AG09309 (cell line): ENCODE measurements around the gene GP5.
A peak's percentile ranks its signal among the peaks of the same experiment; 100 is the strongest.

Source experiments
- DNase-seq: peaks from one replicate; pipeline ENCODE4 v3.0.0-alpha.2; 2010; ENCODE audit warnings: low read depth
- H3K4me3 ChIP-seq: 2 replicates; pipeline ENCODE4 v1.5.1; 2011; ENCODE audit warnings: mild to moderate bottlenecking, low read depth, low read length, moderate library complexity; ENCODE audit not compliant: control insufficient read depth
- CTCF ChIP-seq: IDR thresholded peaks from 2 replicates; pipeline ENCODE4 v1.5.1; 2011; ENCODE audit warnings: mild to moderate bottlenecking, low read depth, low read length, inconsistent platforms; ENCODE audit not compliant: insufficient read depth, control insufficient read depth; ENCODE audit errors: missing control alignments

The GP5 gene

DNA sequence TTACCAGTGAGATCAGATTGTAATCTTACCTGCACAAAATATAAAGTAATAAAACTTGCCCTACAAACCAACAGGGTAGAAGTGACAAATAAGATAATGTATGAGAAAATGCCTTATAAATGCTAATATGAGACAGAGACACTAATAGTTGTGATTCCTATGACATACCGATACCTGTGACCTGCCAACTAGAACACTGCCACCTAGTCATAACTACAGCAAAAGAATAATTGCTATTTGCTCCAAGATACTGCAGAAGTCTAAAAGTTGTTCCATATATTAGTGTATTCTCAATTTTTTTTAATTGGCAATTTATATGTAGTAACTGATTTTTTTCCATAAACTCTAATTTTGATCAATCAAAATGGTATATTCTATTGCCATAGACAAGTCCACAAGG, 25.3 kb upstream of the GP5 start:
- DNase-seq, result no peak
- TF ChIP-seq CTCF, result no peak
- H3K4me3 ChIP-seq, result no peak overlapping the region

DNA sequence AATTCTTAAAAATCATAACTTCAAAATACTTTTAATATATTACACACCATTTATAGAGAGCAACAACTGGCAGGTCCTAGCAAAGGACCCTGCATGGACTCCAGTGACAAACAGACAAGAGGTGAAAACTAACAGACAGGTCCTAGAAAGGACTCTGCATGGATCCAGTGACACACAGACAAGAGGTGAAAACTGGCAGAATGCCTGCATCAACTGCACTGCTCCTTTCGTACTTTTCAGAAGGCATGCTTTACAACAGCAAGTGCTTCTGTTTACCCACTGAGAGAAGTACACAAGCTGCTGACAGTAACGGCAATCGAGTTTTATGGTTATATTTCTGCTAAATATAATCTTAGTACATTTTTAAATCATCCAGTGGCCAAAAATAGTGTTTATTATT, 24.3 kb upstream of the GP5 start:
- no peak for TF ChIP-seq CTCF
- DNase-seq, result no peak
- H3K4me3 ChIP-seq, result no peak overlapping the region

- DNase-seq, result no peak
- TF ChIP-seq CTCF, result no peak
- no peak overlapping the region for H3K4me3 ChIP-seq
These were observed 23.1 kb upstream of the GP5 start for GRCh38 chr3:194422188-194422587.

DNA sequence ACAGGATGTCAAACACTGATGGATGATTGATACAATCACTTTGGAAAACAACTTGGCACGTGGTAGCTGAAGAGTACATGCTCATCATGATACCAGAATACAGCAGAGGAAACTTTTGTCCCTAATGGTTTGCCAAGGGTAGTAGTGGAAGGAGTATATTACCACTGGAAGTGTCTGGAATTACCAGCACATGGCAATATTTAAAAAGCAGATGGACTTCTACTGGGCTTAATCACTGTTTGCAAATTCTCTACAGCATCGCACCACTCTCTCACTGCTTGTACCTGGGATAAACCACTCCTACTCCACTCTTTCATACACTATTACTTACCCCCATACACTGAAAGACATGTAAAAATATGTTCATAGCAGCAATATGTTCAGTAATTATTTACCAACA, 19.6 kb upstream of the GP5 start:
- no peak overlapping the region for H3K4me3 ChIP-seq
- no peak for TF ChIP-seq CTCF
- DNase-seq, result no peak

DNA sequence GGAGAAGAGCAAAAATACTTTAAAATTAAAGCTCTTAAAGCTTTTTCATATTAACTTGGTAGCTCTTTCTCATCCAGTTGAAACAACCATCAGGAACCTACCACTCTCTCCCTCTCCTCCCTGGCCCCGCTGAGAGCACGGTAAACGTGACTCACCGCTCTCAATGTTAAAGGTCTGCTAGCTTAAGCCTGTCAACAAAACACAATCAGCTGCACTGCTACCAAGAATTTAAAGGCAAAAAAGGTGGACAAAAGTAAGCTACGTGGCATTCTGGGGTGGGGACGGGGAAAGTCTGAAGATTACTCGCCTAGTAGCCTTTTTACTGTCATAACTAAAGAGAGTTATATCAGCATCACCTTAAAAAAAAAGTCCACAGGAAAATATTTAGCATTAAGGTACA, 8.4 kb upstream of the GP5 start:
- TF ChIP-seq CTCF, result no peak
- DNase-seq, result no peak

DNA sequence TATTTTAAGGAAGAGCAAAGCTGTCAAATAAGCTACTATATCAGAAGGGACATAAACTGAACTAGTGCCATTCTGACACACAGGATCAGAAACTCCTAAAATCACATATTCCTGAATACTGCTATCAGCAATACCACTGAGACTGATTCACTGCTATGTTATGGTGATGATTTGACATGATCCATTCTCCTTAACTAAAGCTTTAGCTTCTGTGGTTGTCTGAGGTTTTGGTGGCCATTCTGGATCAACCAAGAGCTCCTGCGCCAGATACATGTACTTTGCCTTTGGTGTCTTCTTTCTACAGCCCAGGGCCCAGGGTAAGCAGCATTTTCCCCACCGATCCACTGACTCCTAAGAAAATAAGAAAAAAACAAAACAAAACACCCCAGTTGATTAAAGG, 6.7 kb upstream of the GP5 start:
- H3K4me3 ChIP-seq, result no peak overlapping the region
- no peak for TF ChIP-seq CTCF
- DNase-seq, result no peak

More for the DNA sequence above, 8.4 kb upstream of the GP5 start:
- H3K4me3 ChIP-seq, result no peak overlapping the region

DNA sequence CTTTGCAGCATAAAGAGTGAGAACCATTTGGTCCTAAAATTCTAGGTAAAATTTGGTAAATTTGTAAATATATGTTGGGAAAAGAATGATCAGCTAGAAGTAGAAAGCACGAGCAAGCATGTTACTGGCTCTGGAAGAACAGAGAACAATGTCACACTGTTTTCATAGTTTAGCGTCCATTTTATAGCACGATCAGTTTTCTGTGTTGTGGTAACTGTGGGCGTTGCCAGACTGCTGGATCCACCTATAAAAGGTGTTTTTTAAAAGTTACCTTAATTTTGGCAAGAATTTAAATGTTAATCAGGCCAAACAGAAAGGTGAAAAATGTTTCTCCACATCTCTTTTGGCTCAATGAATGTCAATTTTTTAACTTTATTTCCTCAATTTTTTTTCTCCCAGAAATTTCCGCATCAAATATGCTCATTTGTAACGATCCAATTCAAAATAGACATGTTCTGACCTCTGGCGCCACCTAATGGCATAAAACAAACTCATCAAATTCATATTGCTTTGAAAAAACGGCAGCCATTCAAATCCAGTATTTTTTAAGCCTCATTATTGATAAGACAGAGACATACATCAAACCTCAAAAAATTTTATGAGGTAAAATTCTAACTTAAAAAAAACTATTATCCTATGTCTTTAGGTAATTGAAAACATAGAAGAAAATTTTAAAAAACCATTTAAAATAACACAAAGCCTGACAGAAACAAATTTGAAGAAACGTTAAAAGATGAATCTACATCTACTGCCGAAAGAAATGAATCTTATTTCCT, 5.5 kb upstream of the GP5 start:
- H3K4me3 ChIP-seq, result no peak overlapping the region
- DNase-seq, result no peak
- TF ChIP-seq CTCF, result peak; percentile 58
